SK-N-SH (cell line): ENCODE data around the gene MAP2K4. TPM values are rescaled to one million over a fixed set of nuclear protein-coding genes. Genes with fewer than 3 reads are reported as not detected.

Experiments
- CTCF ChIA-PET: fragments of 300-600, 350-600 bp; formaldehyde crosslinking; extraction: SDS; loops from one replicate; lab custom pipeline; 2021; lab: Yijun Ruan, JAX
- POLR2A ChIA-PET: fragments of 350-600 bp; sonication (Branson Sonifier 250); formaldehyde crosslinking; extraction: SDS; loops from one replicate; lab custom pipeline; 2020; ENCODE audit warnings: antibody characterized with exemption, inconsistent platforms; lab: Yijun Ruan, JAX
- DNase-seq: peaks from one replicate; pipeline ENCODE4 v3.0.0; 2012
- H2AFZ ChIP-seq: fragments of 200-600 bp; sonication (generic); 2 replicates; pipeline ENCODE4 v1.8.1; 2016; ENCODE audit warnings: antibody characterized with exemption, mild to moderate bottlenecking, low read depth
- H3F3A ChIP-seq: fragments of 200-600 bp; sonication (generic); replicated peaks from 2 replicates; pipeline ENCODE3; 2016; ENCODE audit warnings: antibody characterized with exemption, mild to moderate bottlenecking; ENCODE audit not compliant: insufficient read depth
- H3K27ac ChIP-seq, 2 experiments: fragments of 200-500 bp in 1 of 2; fragments of 200-600 bp in 1 of 2; sonication (Bioruptor generic) in 1 of 2; sonication (generic), shearing (Covaris generic) in 1 of 2; 2 replicates each; pipeline versions ENCODE4 v1.5.1 to v1.6.1; 2014 to 2016; ENCODE audit warnings: low read depth in 2 of 2, inconsistent platforms in 1 of 2, low read length in 1 of 2, mild to moderate bottlenecking in 1 of 2, mixed read lengths in 1 of 2
- H3K27me3 ChIP-seq: fragments of 200-600 bp; sonication (generic), shearing (Covaris generic); 2 replicates; pipeline ENCODE4 v1.6.1; 2016; ENCODE audit warnings: mixed run types; ENCODE audit not compliant: insufficient read depth
- H3K36me3 ChIP-seq, 2 experiments: fragments of 200-500 bp in 1 of 2; fragments of 200-600 bp in 1 of 2; sonication (Bioruptor generic) in 1 of 2; sonication (generic) in 1 of 2; replicated peaks in 1 of 2; 2 replicates each; pipeline versions ENCODE3 to v1.5.1; 2014 to 2016; ENCODE audit warnings: low read length in 1 of 2, mild to moderate bottlenecking in 1 of 2; ENCODE audit not compliant: insufficient read depth in 2 of 2, control insufficient read depth in 1 of 2
- H3K4me1 ChIP-seq, 2 experiments: fragments of 200-500 bp in 1 of 2; fragments of 200-600 bp in 1 of 2; sonication (Bioruptor generic) in 1 of 2; sonication (generic), shearing (Covaris generic) in 1 of 2; 2 replicates each; pipeline versions ENCODE4 v1.5.1 to v1.6.1; 2014 to 2016; ENCODE audit warnings: low read depth in 1 of 2, low read length in 1 of 2, mixed run types in 1 of 2; ENCODE audit not compliant: insufficient read depth in 2 of 2, control insufficient read depth in 1 of 2
- H3K4me2 ChIP-seq: fragments of 200-600 bp; sonication (generic), shearing (Covaris generic); 2 replicates; pipeline ENCODE4 v1.6.1; 2017; ENCODE audit warnings: mixed run types
- H3K4me3 ChIP-seq, 2 experiments: fragments of 200-500 bp in 1 of 2; fragments of 200-600 bp in 1 of 2; sonication (Bioruptor generic) in 1 of 2; sonication (generic), shearing (Covaris generic) in 1 of 2; 2 replicates each; pipeline versions ENCODE4 v1.5.1 to v1.8.1; 2014 to 2016; ENCODE audit warnings: low read depth in 2 of 2, inconsistent platforms in 1 of 2, low read length in 1 of 2, mild to moderate bottlenecking in 1 of 2, mixed read lengths in 1 of 2, moderate library complexity in 1 of 2
- H3K79me2 ChIP-seq: fragments of 200-600 bp; sonication (generic); 2 replicates; pipeline ENCODE4 v1.8.1; 2017; ENCODE audit warnings: mild to moderate bottlenecking; ENCODE audit not compliant: insufficient read depth
- H3K9ac ChIP-seq: fragments of 200-600 bp; sonication (generic); 2 replicates; pipeline ENCODE4 v1.6.1; 2017; ENCODE audit warnings: mixed run types
- H3K9me2 ChIP-seq: fragments of 200-600 bp; sonication (generic); 2 replicates; pipeline ENCODE4 v1.6.1; 2017; ENCODE audit warnings: mixed run types
- H3K9me3 ChIP-seq: fragments of 200-600 bp; sonication (generic); 2 replicates; pipeline ENCODE4 v1.6.1; 2017; ENCODE audit warnings: mixed run types, mild to moderate bottlenecking, moderate library complexity
- H4K20me1 ChIP-seq: fragments of 200-600 bp; sonication (generic); 2 replicates; pipeline ENCODE4 v1.6.1; 2017; ENCODE audit warnings: mild to moderate bottlenecking, mixed run types; ENCODE audit not compliant: insufficient read depth
- CHD2 ChIP-seq: fragments of 150-350 bp; IDR thresholded peaks from 2 replicates; pipeline ENCODE4 v1.6.1; 2018; ENCODE audit warnings: low read length; ENCODE audit not compliant: partially characterized antibody
- ELF1 ChIP-seq: IDR thresholded peaks from 2 replicates; pipeline ENCODE4 v1.4.0; 2012
- EZH2phosphoT487 ChIP-seq: fragments of 200-600 bp; sonication (generic); IDR thresholded peaks from 2 replicates; pipeline ENCODE4 v1.6.1; 2017; ENCODE audit warnings: low read depth, mixed run types, mild to moderate bottlenecking, antibody characterized with exemption, moderate library complexity, borderline replicate concordance
- FOSL2 ChIP-seq: IDR thresholded peaks from 2 replicates; pipeline ENCODE4 v1.4.0; 2012; ENCODE audit warnings: low read depth, mild to moderate bottlenecking, moderate library complexity, borderline replicate concordance
- FOXJ3 ChIP-seq: sonication (generic); formaldehyde crosslinking; IDR thresholded peaks from 2 replicates; pipeline ENCODE4 v1.5.1; 2020; ENCODE audit warnings: mild to moderate bottlenecking, missing genetic modification reagents
- GABPA ChIP-seq: IDR thresholded peaks from 2 replicates; pipeline ENCODE4 v1.4.0; 2012; ENCODE audit warnings: low read depth, mild to moderate bottlenecking
- IRF3 ChIP-seq: fragments of 150-350 bp; IDR thresholded peaks from 2 replicates; pipeline ENCODE4 v1.6.1; 2016; ENCODE audit warnings: mild to moderate bottlenecking, low read depth, low read length
- JUND ChIP-seq: IDR thresholded peaks from 2 replicates; pipeline ENCODE4 v1.4.0; 2012
- MEF2A ChIP-seq: IDR thresholded peaks from 2 replicates; pipeline ENCODE4 v1.4.0; 2012; ENCODE audit warnings: low read depth, borderline replicate concordance
- NFIC ChIP-seq: IDR thresholded peaks from 2 replicates; pipeline ENCODE4 v1.4.0; 2012; ENCODE audit warnings: borderline replicate concordance
- NRF1 ChIP-seq: IDR thresholded peaks from 2 replicates; pipeline ENCODE4 v1.6.1; 2012; ENCODE audit warnings: low read depth, mild to moderate bottlenecking, low read length
- PBX3 ChIP-seq: IDR thresholded peaks from 2 replicates; pipeline ENCODE4; 2012
- POLR2AphosphoS5 ChIP-seq: IDR thresholded peaks from 2 replicates; pipeline ENCODE4 v1.6.1; 2012; ENCODE audit warnings: low read depth, low read length
- RAD21 ChIP-seq: IDR thresholded peaks from 2 replicates; pipeline ENCODE4 v1.6.1; 2012; ENCODE audit warnings: mild to moderate bottlenecking, low read length
- RXRA ChIP-seq: IDR thresholded peaks from 2 replicates; pipeline ENCODE4 v1.4.0; 2012; ENCODE audit warnings: low read depth, mild to moderate bottlenecking, borderline replicate concordance
- TEAD4 ChIP-seq: IDR thresholded peaks from 2 replicates; pipeline ENCODE4 v1.4.0; 2012; ENCODE audit warnings: mild to moderate bottlenecking, borderline replicate concordance; ENCODE audit not compliant: insufficient read depth
- USF1 ChIP-seq: IDR thresholded peaks from 2 replicates; pipeline ENCODE4 v1.4.0; 2012; ENCODE audit warnings: low read depth, borderline replicate concordance
- ZBTB33 ChIP-seq: IDR thresholded peaks from 2 replicates; pipeline ENCODE4 v1.4.0; 2012; ENCODE audit warnings: low read depth, borderline replicate concordance
- WGBS: methylation state at CpG from one replicate; pipeline ENCODE4 v1.1.6; 2017; ENCODE audit warnings: low lambda C conversion rate; 5-methylcytosine and 5-hydroxymethylcytosine counted together
- polyA plus RNA-seq, 3 experiments: library from polyadenylated mRNA; depleted of rRNA; stranded (reverse); fragments of >200 nt; gene quantifications; 2 replicates each; pipeline ENCODE4 v1.2.3, GENCODE V29; 2012
- TF ChIP-seq, protein P1 (sequence below): fragments of 200-600 bp; sonication (generic); IDR thresholded peaks from 2 replicates; pipeline ENCODE4 v1.6.1; 2017; ENCODE audit warnings: antibody characterized with exemption, mild to moderate bottlenecking, moderate library complexity

The MAP2K4 gene
- polyA plus RNA-seq, 1 of the 3 experiments (the other 2 are of a cell fraction) = 10.6 TPM

GRCh38 chr17:12027658-12028057 lies 7.0 kb downstream of the MAP2K4 start:
- Histone ChIP-seq H3K9ac (no peak overlapping the region), H3K9me2 (no peaks in the 10 kb centered on the region), H3K27ac (no peak overlapping the region), H4K20me1 (peaks cover 92% of the 10 kb centered on the region), H3K27me3 (no peaks in the 10 kb centered on the region), H2AFZ (no peak overlapping the region), H3K4me2 (no peak overlapping the region), H3K4me1 (peaks cover 1 to 7% of the 10 kb centered on the region in 2 experiments; a peak in 3 of 4 replicates), H3F3A (peaks cover 12% of the 10 kb centered on the region), H3K9me3 (no peaks in the 10 kb centered on the region), H3K4me3 (no peak overlapping the region), H3K79me2 (peaks cover 100% of the 10 kb centered on the region), H3K36me3 (peaks cover 0 to 5% of the 10 kb centered on the region in 2 experiments)
- TF ChIP-seq RAD21 = no peak
- ChIA-PET CTCF (interaction anchor here (0.9 to 1.2 kb wide), 3 partner anchors 9 to 47 kb away, joined by 3 to 4 read pairs (median 3); no protein-coding TSS in a partner anchor), POLR2A (interaction anchor here (1.3 kb wide), 1 partner anchor 30 kb away, joined by 4 read pairs; the partner anchor contains the start of gene ZNF18)
- DNase-seq = no peak
- 93% methylated on average over 1 of the region's 1 CpG for WGBS

GRCh38 chr17:12028611-12029010 lies 7.9 kb downstream of the MAP2K4 start:
- CTCF ChIA-PET = interaction anchor here (1.0 to 1.2 kb wide), 2 partner anchors 8 to 27 kb away, joined by 3 to 4 read pairs; no protein-coding TSS in a partner anchor
- no peak overlapping the region for H3K27ac ChIP-seq

More at GRCh38 chr17:12028611-12029010, 7.9 kb downstream of the MAP2K4 start:
- no peaks in the 10 kb centered on the region for H3K9me2 ChIP-seq
- H3K4me1 ChIP-seq = peaks cover 0 to 5% of the 10 kb centered on the region in 2 experiments; a peak in 3 of 4 replicates
- no peak overlapping the region for H3K4me2 ChIP-seq
- POLR2A ChIA-PET = no interaction called here
- peaks cover 12% of the 10 kb centered on the region for H3F3A ChIP-seq
- H3K4me3 ChIP-seq = no peak overlapping the region
- H3K9ac ChIP-seq = no peak overlapping the region
- no peaks in the 10 kb centered on the region for H3K27me3 ChIP-seq
- peaks cover 0 to 3% of the 10 kb centered on the region in 2 experiments for H3K36me3 ChIP-seq
- H2AFZ ChIP-seq = no peak overlapping the region
- peaks cover 100% of the 10 kb centered on the region for H3K79me2 ChIP-seq
- 96% methylated on average over 2 of the region's 2 CpGs for WGBS
- H4K20me1 ChIP-seq = peaks cover 92% of the 10 kb centered on the region
- no peak for DNase-seq
- no peaks in the 10 kb centered on the region for H3K9me3 ChIP-seq
- no peak for TF ChIP-seq JUND
- TF ChIP-seq POLR2AphosphoS5 = no peak
- no peak for TF ChIP-seq ELF1
- TF ChIP-seq TEAD4 = no peak
- no peak for TF ChIP-seq MEF2A
- TF ChIP-seq ZBTB33 = no peak
- no peak for TF ChIP-seq PBX3
- TF ChIP-seq, protein P1, sequence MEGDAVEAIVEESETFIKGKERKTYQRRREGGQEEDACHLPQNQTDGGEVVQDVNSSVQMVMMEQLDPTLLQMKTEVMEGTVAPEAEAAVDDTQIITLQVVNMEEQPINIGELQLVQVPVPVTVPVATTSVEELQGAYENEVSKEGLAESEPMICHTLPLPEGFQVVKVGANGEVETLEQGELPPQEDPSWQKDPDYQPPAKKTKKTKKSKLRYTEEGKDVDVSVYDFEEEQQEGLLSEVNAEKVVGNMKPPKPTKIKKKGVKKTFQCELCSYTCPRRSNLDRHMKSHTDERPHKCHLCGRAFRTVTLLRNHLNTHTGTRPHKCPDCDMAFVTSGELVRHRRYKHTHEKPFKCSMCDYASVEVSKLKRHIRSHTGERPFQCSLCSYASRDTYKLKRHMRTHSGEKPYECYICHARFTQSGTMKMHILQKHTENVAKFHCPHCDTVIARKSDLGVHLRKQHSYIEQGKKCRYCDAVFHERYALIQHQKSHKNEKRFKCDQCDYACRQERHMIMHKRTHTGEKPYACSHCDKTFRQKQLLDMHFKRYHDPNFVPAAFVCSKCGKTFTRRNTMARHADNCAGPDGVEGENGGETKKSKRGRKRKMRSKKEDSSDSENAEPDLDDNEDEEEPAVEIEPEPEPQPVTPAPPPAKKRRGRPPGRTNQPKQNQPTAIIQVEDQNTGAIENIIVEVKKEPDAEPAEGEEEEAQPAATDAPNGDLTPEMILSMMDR = no peak
- no peak for TF ChIP-seq GABPA
- no peak for TF ChIP-seq NFIC
- no peak for TF ChIP-seq EZH2phosphoT487
- no peak for TF ChIP-seq RXRA
- no peak for TF ChIP-seq FOSL2
- no peak for TF ChIP-seq FOXJ3 (CRISPR knock-in tag)
- TF ChIP-seq USF1 = no peak
- TF ChIP-seq CHD2 = no peak
- no peak for TF ChIP-seq NRF1
- no peak for TF ChIP-seq RAD21
- TF ChIP-seq IRF3 = no peak
- TF ChIP-seq, all 33 proteins: peak for 0
